Right atrium auricular region (tissue), 2 donors: ENCODE results near the gene EVI5. TPM values are rescaled to one million over a fixed set of nuclear protein-coding genes. Genes with fewer than 3 reads are reported as not detected.

ENCODE experiments used
- DNase-seq: peaks from one replicate; pipeline ENCODE4 v3.0.0-alpha.2; 2019; ENCODE audit warnings: low spot score
- H3K27ac ChIP-seq, 2 donors: fragments of 200-600 bp; sonication (generic); 1 replicate in 1 of 2; 2 replicates in 1 of 2; pipeline ENCODE4 v1.5.1; 2016 to 2019
- H3K27me3 ChIP-seq, 2 donors: fragments of 200-600 bp; sonication (generic); one replicate each; pipeline versions ENCODE4 v1.5.1 to v1.6.0; 2017 to 2019
- H3K36me3 ChIP-seq: fragments of 200-600 bp; sonication (generic); one replicate; pipeline ENCODE4 v1.5.1; 2016
- H3K4me1 ChIP-seq, 2 donors: fragments of 200-600 bp; sonication (generic); one replicate each; pipeline versions ENCODE4 v1.5.1 to v1.6.0; 2017 to 2019
- H3K4me3 ChIP-seq, 2 donors: fragments of 200-600 bp; sonication (generic); 1 replicate in 1 of 2; 2 replicates in 1 of 2; pipeline ENCODE4 v1.5.1; 2017 to 2019; ENCODE audit warnings: mild to moderate bottlenecking in 1 of 2, moderate library complexity in 1 of 2
- H3K9me3 ChIP-seq, 2 donors: fragments of 200-600 bp; sonication (generic); one replicate each; pipeline ENCODE4 v1.5.1; 2019
- total RNA-seq, 2 donors: library from RNA; depleted of rRNA; stranded (reverse); fragments of >200 nt; gene quantifications; one replicate each; pipeline ENCODE4 v1.1.0, GENCODE V29; 2016
- TF ChIP-seq, protein P1 (sequence below), 2 donors: fragments of 200-600 bp; sonication (generic); IDR thresholded peaks; one replicate each; pipeline ENCODE4 v1.5.1; 2019; ENCODE audit warnings: antibody characterized with exemption in 2 of 2

The EVI5 gene
- total RNA-seq, 2 donors from 2014 or later = 26.4 to 41.9 TPM

GRCh38 chr1:92709738-92710137, 75.2 kb downstream of the EVI5 start:
- DNase-seq = no peak
- no peaks in the 10 kb centered on the region for H3K9me3 ChIP-seq
- no peaks in the 10 kb centered on the region for H3K36me3 ChIP-seq
- H3K4me1 ChIP-seq = peaks cover 0 to 6% of the 10 kb centered on the region in 2 donors
- no peaks in the 10 kb centered on the region for H3K27me3 ChIP-seq
- H3K4me3 ChIP-seq = no peak overlapping the region
- H3K27ac ChIP-seq = no peak overlapping the region
- TF ChIP-seq, protein P1, sequence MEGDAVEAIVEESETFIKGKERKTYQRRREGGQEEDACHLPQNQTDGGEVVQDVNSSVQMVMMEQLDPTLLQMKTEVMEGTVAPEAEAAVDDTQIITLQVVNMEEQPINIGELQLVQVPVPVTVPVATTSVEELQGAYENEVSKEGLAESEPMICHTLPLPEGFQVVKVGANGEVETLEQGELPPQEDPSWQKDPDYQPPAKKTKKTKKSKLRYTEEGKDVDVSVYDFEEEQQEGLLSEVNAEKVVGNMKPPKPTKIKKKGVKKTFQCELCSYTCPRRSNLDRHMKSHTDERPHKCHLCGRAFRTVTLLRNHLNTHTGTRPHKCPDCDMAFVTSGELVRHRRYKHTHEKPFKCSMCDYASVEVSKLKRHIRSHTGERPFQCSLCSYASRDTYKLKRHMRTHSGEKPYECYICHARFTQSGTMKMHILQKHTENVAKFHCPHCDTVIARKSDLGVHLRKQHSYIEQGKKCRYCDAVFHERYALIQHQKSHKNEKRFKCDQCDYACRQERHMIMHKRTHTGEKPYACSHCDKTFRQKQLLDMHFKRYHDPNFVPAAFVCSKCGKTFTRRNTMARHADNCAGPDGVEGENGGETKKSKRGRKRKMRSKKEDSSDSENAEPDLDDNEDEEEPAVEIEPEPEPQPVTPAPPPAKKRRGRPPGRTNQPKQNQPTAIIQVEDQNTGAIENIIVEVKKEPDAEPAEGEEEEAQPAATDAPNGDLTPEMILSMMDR (IDR thresholded peaks at IDR 0.05) = no peak

- H3K4me3 ChIP-seq = no peak overlapping the region
- H3K4me1 ChIP-seq = peaks cover 0 to 6% of the 10 kb centered on the region in 2 donors
- no peak for DNase-seq
- no peaks in the 10 kb centered on the region for H3K36me3 ChIP-seq
- TF ChIP-seq, protein P1 (IDR thresholded peaks at IDR 0.05) = no peak
- no peak overlapping the region for H3K27ac ChIP-seq
- no peaks in the 10 kb centered on the region for H3K9me3 ChIP-seq
- H3K27me3 ChIP-seq = no peaks in the 10 kb centered on the region
Observed at GRCh38 chr1:92708368-92708950, 76.4 kb downstream of the EVI5 start.

DNA sequence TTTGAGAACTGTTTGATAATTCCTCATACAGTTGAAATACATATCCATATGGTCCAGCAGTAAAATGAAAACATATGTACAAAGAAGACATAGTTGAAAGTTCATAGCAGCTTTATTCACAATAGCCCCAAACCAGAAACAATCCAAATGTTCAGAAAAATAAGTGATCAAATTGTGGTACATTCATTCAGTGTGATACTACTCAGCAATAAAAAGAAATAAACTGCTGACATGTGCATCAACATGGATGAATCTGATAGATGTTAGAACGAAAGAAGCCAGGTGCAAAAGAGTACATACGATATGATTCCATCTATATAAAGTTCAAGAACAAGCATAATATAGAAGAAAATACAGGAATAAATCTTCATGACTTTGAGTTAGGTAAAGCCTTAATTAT, 77.2 kb downstream of the EVI5 start:
- DNase-seq = no peak
- no peaks in the 10 kb centered on the region for H3K9me3 ChIP-seq
- no peak overlapping the region for H3K27ac ChIP-seq
- TF ChIP-seq, protein P1 (IDR thresholded peaks at IDR 0.05) = no peak
- H3K36me3 ChIP-seq = no peaks in the 10 kb centered on the region
- H3K4me3 ChIP-seq = no peak overlapping the region
- H3K4me1 ChIP-seq = peaks cover 0 to 6% of the 10 kb centered on the region in 2 donors
- H3K27me3 ChIP-seq = no peaks in the 10 kb centered on the region

DNA sequence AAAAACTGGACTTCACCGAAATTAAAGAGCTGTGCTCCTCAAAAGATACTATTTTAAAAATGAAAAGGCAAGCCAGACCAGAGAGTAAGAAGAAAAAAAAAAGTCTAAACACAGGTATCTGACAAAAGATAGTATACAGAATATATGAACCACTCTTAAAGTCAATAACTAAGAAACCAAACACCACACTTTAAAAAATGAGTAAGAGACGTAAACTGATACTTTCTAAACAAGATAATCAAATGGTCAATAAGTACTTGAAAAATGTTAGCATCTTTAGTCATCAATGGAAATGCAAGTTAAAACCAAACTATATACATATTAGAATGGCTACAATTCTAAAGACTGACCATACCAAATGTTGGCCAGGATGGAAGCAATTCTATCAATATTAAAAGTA, 77.6 kb downstream of the EVI5 start:
- Histone ChIP-seq H3K4me3 (no peak overlapping the region), H3K4me1 (peaks cover 0 to 6% of the 10 kb centered on the region in 2 donors), H3K27ac (no peak overlapping the region), H3K9me3 (no peaks in the 10 kb centered on the region), H3K27me3 (no peaks in the 10 kb centered on the region), H3K36me3 (no peaks in the 10 kb centered on the region)
- DNase-seq = no peak
- TF ChIP-seq, protein P1 (IDR thresholded peaks at IDR 0.05) = no peak

DNA sequence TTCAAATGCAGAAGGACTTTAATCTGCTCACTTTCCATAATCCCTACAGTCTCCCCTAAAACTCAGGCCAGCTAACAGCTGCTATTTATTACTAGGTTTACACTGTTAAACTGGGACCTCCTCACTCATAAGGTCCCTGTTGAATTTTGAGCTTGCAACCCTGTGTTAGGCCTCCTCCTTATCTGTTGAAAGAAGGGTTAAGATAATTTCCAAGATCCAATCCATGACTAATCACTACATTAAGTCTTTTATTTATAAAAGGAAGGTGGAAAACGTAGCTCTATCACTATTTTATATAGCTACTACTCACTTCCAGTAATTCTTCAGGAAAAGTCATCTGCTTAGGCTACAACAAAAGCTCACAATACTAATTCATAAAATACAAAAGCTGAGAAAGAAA, 79.5 kb downstream of the EVI5 start:
- no peak for DNase-seq
- Histone ChIP-seq H3K9me3 (no peaks in the 10 kb centered on the region), H3K27me3 (no peaks in the 10 kb centered on the region), H3K36me3 (no peaks in the 10 kb centered on the region), H3K27ac (no peak overlapping the region), H3K4me3 (no peak overlapping the region), H3K4me1 (peaks cover 0 to 10% of the 10 kb centered on the region in 2 donors)
- TF ChIP-seq, protein P1 (IDR thresholded peaks at IDR 0.05) = no peak

DNA sequence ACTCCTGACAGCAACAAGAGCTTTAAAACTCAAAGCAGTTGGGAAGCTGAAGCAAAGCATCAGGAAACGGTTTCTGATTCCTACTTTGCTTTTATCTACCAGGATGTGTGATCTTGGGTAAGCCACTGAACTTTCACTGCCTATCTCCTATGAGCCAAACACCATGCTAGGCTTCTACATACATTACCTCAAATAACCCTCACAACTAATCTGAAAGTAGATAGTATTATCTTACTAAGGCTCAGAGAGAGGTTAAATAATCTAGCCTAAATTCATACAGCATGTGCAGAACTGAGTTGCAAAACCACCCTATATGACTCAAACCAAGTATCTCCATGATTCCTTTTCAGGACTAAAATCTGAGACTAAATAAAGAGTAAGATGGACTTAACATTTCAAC, 83.8 kb downstream of the EVI5 start:
- no peaks in the 10 kb centered on the region for H3K9me3 ChIP-seq
- H3K27ac ChIP-seq = no peak overlapping the region
- TF ChIP-seq, protein P1 (IDR thresholded peaks at IDR 0.05) = no peak
- peaks cover 0 to 17% of the 10 kb centered on the region in 2 donors for H3K4me1 ChIP-seq
- no peak for DNase-seq
- H3K4me3 ChIP-seq = no peak overlapping the region
- no peaks in the 10 kb centered on the region for H3K36me3 ChIP-seq
- H3K27me3 ChIP-seq = no peaks in the 10 kb centered on the region
